Measurements from ENCODE around the gene FOXA2.

Gene FOXA2

GRCh38 chr20:22583773-22584521 is 425 bp downstream of the FOXA2 start:
- no peak for DNase-seq (ENCODE audit: low spot score)

- DNase-seq (ENCODE audit: low spot score): no peak
Observed at GRCh38 chr20:22582964-22583772, 1.2 kb downstream of the FOXA2 start.

- DNase-seq (ENCODE audit: low spot score): no peak
Observed at GRCh38 chr20:22582386-22582963, 1.9 kb downstream of the FOXA2 start.

- no peak for DNase-seq (ENCODE audit: low spot score)
Observed at GRCh38 chr20:22581437-22582385, 2.7 kb downstream of the FOXA2 start.

- DNase-seq (ENCODE audit: low spot score): no peak
Observed at GRCh38 chr20:22579711-22580697, 4.4 kb downstream of the FOXA2 start.

GRCh38 chr20:22579119-22579427 is 5.3 kb downstream of the FOXA2 start:
- DNase-seq (ENCODE audit: low spot score): no peak

GRCh38 chr20:22578221-22579118 is 5.9 kb downstream of the FOXA2 start:
- no peak for DNase-seq (ENCODE audit: low spot score)

GRCh38 chr20:22577515-22578220 is 6.7 kb downstream of the FOXA2 start:
- DNase-seq (ENCODE audit: low spot score): no peak

- DNase-seq (ENCODE audit: low spot score): no peak
Observed at GRCh38 chr20:22576733-22577514, 7.4 kb downstream of the FOXA2 start.

- DNase-seq (ENCODE audit: low spot score): no peak
Observed at GRCh38 chr20:22576273-22576672, 8.1 kb downstream of the FOXA2 start.

GRCh38 chr20:22575737-22576136 is 8.6 kb downstream of the FOXA2 start:
- DNase-seq (ENCODE audit: low spot score): no peak

- DNase-seq (ENCODE audit: low spot score): no peak
Observed at GRCh38 chr20:22575087-22575721, 9.2 kb downstream of the FOXA2 start.

- DNase-seq (ENCODE audit: low spot score): no peak
Observed at GRCh38 chr20:22574545-22575086, 9.8 kb downstream of the FOXA2 start.

GRCh38 chr20:22572491-22572890 is 11.9 kb downstream of the FOXA2 start:
- DNase-seq (ENCODE audit: low spot score): no peak

GRCh38 chr20:22572023-22572422 is 12.3 kb downstream of the FOXA2 start:
- no peak for DNase-seq (ENCODE audit: low spot score)

- no peak for DNase-seq (ENCODE audit: low spot score)
Observed at GRCh38 chr20:22569353-22569752, 15.0 kb downstream of the FOXA2 start.

GRCh38 chr20:22568872-22569344 is 15.5 kb downstream of the FOXA2 start:
- DNase-seq (ENCODE audit: low spot score): no peak

Data from kidney capillary endothelial cell (primary cell).